Measurements from ENCODE around the gene LRRTM1. TPM values are rescaled to one million over a fixed set of nuclear protein-coding genes. Genes with fewer than 3 reads are reported as not detected.

Gene LRRTM1
- total RNA-seq, 1 experiment from 2014 or later = not detected

GRCh38 chr2:80311304-80311703, 6.8 kb upstream of the LRRTM1 start:
- H3K27me3 ChIP-seq (ENCODE audit: insufficient read depth, low read length) = no peaks in the 10 kb centered on the region
- TF ChIP-seq POLR2A (IDR thresholded peaks at IDR 0.05; ENCODE audit: borderline replicate concordance, extremely low read depth, insufficient read depth, insufficient read length) = no peak
- TF ChIP-seq TCF7L2 (IDR thresholded peaks at IDR 0.05; ENCODE audit: borderline replicate concordance, extremely low read depth, insufficient read depth, insufficient read length) = no peak
- TF ChIP-seq EZH2phosphoT487 (IDR thresholded peaks at IDR 0.05; ENCODE audit: borderline replicate concordance) = no peak
- no peak for TF ChIP-seq JUND (IDR thresholded peaks at IDR 0.05)
- no peak for TF ChIP-seq EZH2 (IDR thresholded peaks at IDR 0.05)
- no peak for TF ChIP-seq YY1 (IDR thresholded peaks at IDR 0.05; ENCODE audit: extremely low read depth, insufficient replicate concordance, low read depth, low read length)
- no peak for TF ChIP-seq SP1 (IDR thresholded peaks at IDR 0.05; ENCODE audit: low read depth)
- TF ChIP-seq ELF1 (IDR thresholded peaks at IDR 0.05; ENCODE audit: borderline replicate concordance, low read depth) = no peak
- TF ChIP-seq FOSL1 (IDR thresholded peaks at IDR 0.05; ENCODE audit: low read depth) = no peak
- TF ChIP-seq CTCF (IDR thresholded peaks at IDR 0.05 in 2 of 3, conservative IDR thresholded peaks at IDR 0.05 in 1 of 3; ENCODE audit: borderline replicate concordance in 1 of 3, insufficient read depth in 1 of 3, low read depth in 2 of 3, low read length in 2 of 3) = no peak
- H3K9me2 ChIP-seq (ENCODE audit: insufficient read depth) = no peaks in the 10 kb centered on the region
- POLR2A ChIA-PET = no interaction called here
- no peaks in the 10 kb centered on the region for H4K20me1 ChIP-seq (ENCODE audit: insufficient read depth)
- H3K4me1 ChIP-seq (ENCODE audit: control insufficient read depth in 1 of 2, insufficient read depth in 2 of 2, low read length in 2 of 2) = no peaks in the 10 kb centered on the region
- no peaks in the 10 kb centered on the region for H3K36me3 ChIP-seq (ENCODE audit: control insufficient read depth in 1 of 2, insufficient read depth in 2 of 2, low read length in 2 of 2)
- no peak overlapping the region for H3K4me3 ChIP-seq (replicated peaks in 1 of 2; ENCODE audit: low read depth in 1 of 2, low read length in 2 of 2)
- H3K27ac ChIP-seq (ENCODE audit: low read depth, low read length) = no peak overlapping the region
- intact Hi-C loops (cut with micrococcal nuclease) = no loop called here
- no peaks in the 10 kb centered on the region for H3K79me2 ChIP-seq (ENCODE audit: insufficient read depth, low read length)
- DNase-seq (ENCODE audit: low read depth, low spot score) (no peak), ATAC-seq (no peak)
- CTCF ChIA-PET = no interaction called here
- no peak overlapping the region for H3K4me2 ChIP-seq (ENCODE audit: low read length)
- H2AFZ ChIP-seq (ENCODE audit: low read depth, low read length, poor library complexity, severe bottlenecking) = no peak overlapping the region
- no peaks in the 10 kb centered on the region; a peak in 2 of 4 replicates for H3K9me3 ChIP-seq (ENCODE audit: control insufficient read depth in 1 of 2, insufficient read depth in 1 of 2, low read depth in 1 of 2, low read length in 2 of 2)
- no peak overlapping the region for H3K9ac ChIP-seq (ENCODE audit: low read length)
- RAD21 ChIA-PET (ENCODE audit: low non-redundant PET in 1 of 2, low total read pairs in 2 of 2, uncharacterized antibody in 2 of 2, unreplicated experiment in 2 of 2) = no interaction called here
- BruUV-seq (replicated peaks) = no TSS peak
